ENCODE measurements around the gene ICA1. TPM values are rescaled to one million over a fixed set of nuclear protein-coding genes. Genes with fewer than 3 reads are reported as not detected.

ICA1 gene
- total RNA-seq, 1 donor from 2014 or later: 9.4 TPM

DNA sequence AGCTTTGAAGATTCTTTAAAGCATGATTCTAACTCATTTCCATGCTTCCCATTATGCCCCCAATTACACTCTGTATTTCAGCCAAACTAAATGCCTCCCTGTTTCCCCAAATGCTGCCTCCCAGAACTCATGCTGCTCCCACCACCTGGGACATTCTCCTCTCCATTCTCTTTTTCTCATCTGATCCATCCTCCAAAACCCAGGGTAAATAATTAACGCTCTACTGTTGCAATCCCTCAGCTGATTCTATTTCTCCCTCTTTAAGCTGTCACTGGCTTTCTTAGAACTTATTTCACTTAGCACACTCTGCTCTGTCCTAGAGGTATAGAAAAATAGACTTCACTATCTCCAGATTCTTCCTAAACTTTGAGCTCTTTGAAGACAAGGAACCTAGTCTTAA lies 104.7 kb downstream of the ICA1 start:
- ATAC-seq: no peak

DNA sequence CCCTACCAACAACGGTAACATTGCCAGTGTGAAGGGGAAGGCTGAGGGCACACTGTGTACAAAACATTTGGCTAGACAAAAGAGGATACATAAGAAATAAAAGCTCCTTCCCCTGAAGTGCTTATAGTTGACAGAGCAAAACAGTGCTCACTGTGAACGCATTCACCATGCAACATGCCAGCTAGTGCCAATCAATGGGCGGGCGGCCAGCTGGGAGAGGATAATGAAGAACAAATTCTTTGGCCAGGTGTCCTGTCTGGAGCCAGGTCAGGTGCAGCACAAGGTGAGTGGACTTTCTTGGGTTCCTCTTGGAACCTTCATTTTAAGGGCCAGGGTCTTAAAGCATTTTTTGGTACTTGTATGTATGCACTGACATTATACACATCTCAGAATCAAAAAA lies 106.1 kb downstream of the ICA1 start:
- no peak for ATAC-seq

DNA sequence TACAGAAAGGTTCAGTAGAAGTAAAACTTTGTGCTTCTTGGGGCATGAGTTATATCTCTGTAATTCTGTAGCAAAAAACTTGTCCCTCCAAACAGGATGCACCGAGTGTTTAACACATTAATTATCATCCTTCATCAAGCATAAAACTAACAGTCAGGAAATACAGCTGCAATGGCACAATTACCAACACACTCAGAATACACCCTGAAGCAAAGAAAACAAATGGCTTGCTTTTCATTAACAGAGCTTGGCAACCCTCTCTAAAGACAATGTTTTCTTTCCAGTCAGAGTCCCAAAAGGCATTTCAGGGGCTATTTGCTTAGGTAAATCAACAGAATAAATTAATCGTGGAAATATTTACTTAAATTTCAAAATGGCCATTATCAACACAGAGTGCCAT lies 107.7 kb downstream of the ICA1 start:
- no peak for ATAC-seq

DNA sequence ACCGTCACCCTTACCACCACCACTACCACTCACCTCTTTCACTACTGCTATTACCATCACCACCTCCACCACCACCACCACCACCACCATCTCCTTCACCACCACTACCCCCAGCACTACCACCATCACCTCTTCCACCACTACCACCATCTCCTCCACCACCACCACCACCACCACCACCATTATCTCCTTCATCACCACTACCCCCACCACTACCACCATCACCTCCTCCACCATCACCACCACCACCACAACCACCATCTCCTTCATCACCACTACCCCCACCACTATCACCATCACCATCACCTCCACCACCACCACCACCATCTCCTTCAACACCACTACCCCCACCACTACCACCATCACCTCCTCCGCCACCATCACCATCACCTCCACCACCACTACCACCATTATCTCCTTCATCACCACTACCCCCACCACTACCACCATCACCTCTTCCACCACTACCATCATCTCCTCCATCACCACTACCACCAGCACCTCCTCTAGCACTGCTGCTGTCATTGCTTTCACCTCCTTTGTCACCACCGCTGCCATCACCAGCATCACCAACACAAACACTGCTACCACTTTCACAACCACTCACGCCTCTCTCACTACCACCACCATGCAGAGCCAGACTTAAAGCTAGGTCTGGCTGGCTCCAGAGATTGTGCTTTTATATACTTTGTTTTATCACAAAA lies 109.3 kb downstream of the ICA1 start:
- peak; percentile 53 for ATAC-seq

DNA sequence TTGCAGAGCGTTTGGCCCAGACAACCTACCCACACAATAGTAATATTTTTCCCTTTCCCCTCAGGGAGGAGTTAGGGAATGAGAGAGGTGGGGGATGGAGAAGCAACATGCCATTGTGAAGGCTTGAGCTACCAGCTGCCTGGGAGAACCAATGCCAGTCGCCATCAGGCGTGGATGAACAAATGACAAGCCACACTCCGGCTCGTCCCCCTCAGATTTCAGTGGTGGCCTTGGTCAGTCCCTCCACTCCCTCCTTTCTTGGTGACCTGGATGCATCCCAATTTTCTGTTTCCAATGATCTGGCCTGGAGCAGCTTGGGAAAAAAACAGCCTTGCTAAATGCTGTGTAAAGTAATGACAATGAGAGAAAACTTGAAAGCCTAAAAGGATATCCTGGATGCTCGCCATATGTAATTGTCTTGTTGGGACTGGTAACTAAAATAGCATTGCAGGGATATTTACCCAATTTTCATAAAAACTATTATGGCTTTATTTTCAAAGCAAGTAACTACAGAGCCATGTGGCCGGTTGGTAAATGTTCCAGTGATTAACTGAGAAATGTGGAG lies 110.7 kb downstream of the ICA1 start:
- no peak for ATAC-seq

DNA sequence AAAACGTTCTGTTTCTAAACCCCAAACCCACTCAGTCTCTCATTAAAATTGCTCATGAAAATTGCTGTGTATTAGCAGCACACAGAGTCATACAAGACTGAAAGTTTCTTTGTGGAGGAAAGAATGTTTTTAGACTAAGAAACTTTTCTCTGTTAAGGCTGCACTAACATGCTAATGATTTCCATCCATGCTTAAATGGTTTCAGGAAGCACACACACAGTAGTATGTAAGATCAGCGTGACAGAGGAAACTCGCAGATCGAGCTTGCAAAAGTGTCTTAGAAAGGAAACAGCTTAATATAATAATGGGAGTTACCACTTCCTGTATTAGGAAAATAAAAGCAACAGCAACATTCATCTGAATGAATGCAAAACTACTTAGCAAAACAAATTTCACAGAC lies 112.7 kb downstream of the ICA1 start:
- ATAC-seq: peak; percentile 49

DNA sequence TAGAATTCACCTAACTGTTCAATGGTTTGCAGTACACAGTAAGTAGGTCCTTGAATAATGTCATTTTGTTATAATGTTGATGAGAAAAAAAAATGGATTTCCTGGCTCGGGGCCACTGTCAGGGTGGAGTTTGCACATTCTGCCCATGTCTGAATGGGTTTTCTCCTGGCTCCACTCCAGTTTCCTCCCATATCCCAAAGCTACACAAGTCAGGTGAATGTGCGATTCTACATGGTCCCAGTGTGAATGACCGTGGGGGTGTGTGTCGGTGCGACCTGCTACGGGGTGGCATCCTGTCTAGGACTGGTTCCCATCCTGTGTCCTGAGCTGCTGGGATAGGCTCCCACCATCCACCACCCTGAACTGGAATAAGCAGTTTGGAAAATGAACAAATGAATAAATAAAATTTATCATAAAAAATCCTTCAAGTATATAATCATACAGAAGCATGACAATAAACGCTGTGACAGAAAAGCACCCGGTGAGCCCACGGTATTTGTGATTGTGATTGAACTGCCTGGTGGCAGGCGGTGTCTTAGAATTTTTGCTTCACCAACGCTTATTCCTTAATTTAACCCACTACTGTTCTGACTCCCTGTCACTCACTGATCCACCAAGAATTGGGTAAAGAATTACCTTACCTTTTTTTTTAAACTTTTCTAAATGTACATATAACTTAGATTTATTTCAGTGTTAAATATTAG lies 114.1 kb downstream of the ICA1 start:
- ATAC-seq: no peak

DNA sequence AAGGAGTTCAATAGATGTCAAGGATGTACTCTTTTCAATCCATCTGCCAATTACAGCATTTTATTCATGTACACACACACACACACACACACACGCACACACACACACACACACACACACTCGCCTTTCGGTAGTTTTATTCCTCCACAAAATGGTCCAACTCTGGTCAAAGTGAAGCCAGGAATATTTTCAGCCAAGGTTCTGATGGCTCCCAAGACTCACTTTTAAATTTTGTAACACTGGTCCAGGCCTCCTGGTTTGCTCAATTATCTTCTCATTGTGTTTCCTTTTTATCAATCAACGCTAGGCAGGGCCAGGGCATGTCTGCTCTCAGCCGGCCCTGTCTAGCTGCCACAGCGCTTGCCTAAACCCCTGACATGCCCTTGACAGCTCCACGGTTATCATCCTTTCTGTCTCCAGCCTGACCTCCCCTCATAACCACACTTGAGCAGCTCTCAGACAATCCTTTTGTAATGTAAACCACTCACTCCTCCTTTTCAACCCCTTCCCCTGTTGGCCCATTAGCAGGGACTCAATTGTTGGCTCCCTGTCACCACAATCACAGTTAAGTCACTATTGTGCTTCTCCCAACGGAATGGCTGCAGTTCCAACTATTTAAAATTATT lies 115.1 kb downstream of the ICA1 start:
- no peak for ATAC-seq

DNA sequence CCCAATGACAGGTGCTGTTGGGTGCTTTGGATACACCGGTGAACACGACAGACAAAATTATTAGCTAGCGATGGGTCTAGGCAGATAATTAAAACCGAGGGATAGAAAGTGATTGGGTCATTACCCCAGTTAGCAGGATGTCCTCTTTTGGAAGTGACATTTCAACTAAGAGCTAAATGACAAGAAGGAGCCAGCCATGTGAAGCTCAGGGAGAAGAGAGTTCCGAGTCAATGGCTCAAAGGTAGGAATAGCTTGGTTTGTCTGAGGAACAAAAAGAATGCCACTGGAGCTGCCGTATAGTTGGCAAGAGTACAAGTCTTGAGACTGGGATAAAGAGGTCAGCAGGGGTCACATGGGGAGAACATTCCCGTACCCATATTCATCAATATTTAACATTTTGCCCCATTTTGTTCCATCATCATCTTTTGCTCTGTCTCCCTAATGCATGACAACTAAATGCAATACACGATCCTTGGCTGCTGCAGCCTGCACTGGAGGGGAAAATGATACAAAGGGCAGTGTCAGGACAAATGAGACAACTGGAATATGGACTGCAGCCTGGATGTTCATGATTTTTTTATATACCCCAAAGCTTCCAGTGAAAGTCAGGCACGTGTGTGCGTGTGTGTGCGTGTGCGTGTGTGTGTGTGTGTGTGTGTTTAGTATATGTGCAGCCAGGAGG lies 115.7 kb downstream of the ICA1 start:
- ATAC-seq: no peak

DNA sequence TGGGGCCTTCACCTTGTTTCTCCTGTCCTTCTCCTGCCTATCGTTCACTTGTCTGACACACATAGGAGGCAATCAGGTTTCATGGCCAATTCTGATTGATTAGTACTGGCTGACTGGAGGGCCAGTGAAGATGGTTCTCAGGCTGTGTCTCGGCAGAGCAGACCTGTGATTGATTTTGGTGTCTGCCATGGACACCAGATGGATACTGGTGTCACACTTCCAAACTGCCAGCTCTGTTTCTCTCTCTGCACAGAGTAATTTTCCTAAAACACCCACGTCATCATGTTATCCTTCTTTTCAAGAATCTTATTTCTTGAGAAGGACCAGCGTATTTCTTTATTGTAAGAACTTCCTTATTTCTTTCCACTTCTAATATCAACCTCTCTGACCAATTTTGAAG lies 117.1 kb downstream of the ICA1 start:
- ATAC-seq: no peak

DNA sequence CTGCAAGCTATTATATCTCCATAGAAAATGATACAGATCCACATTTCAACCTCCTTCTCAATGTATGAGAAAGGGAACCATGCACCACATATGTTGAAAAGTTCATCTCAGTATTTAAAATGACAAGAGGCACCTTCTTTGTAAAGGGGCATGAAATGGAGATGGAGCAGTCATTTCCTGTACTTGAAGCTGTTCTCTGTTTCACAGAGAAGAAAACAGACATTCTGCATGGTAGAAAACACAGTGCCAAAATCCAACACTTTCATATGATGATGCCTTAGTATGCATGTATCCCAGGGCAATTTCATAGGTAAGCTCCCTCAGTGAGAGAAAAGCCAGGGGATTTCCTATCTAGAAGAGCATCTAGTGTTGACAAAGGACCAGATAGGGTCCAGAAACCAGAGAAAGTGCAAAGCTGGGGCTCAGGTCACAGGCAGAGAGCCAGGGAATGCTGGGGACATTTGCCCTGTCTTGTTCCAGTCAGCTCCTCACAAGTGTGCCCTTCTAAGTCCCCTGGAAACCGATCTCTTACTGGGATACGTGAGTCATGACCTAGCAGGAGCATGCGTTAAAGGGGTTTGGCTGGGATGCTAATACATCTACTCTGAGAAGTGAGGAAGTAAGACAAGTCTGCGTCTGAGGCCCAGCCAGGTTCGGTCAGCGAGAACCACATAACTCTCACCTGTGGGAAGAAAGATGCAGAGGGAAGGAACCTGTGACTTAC lies 118.7 kb downstream of the ICA1 start:
- peak; percentile 35 for ATAC-seq

DNA sequence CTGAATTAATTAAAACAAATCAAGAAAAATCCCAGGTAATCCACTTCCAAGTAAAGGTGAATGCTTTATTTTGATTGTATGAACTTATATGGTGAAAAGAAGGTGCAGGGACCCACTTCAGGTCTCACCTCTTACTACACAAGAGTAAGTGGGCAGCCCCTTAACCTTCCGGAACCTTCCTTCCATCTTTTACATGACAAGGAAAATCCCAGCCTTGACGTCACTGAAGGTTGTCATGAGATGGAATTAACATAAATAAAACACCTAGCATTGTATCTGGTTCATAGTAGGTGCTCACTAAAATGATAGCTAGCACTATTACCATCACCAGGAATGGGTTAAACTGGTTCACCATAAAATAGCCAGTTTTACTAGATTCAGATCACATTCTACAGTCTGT lies 119.5 kb downstream of the ICA1 start:
- no peak for ATAC-seq

DNA sequence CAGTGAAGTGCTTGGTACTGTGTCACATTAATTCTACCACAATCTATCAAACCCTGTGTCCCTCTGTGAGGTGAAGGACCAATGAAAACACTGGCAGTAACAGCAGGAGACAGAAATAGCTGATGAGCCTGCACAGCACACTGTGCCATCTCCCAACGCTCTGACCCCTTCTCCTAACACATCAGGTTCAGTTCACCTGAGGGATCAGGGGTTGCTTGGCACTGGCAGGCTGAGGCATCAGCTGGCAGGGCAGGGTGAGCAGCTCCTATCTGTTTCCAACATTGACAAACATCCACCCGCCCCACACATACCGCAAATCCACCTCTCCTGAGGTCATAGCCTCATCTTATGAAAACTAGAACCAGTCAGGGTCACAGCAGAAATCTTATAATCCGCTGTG lies 120.9 kb downstream of the ICA1 start:
- no peak for ATAC-seq

DNA sequence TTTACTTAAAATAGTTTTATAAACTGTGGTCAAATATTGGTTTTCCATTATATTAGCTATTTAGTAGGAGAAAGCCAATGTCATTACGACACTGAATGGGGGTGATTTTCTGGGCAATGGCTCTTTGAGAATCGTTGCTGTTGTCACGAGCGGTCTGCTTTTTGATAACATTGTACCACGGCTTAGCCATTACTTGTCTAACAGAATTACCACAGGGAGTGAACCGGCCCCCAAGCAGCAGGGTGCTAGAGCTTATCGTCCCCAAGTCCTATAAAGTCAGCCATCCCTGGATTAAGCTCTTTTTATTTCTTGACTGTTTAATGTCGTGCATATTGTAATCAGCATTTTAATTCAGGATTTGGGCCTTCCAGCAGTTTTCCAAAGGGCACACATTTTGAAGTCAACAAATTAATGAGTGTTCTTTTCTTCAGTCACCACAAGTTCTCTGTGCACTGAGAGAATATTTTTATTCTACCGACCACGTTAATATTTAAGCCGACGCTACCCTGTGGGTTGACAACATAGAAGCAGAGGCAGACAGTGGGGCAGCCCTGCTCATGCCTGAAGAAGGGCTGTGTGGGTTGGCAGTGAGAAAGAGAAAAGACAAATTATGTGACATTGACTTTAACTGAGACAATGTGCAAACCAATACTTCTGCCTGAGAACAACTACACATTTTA lies 125.8 kb downstream of the ICA1 start:
- ATAC-seq: no peak

DNA sequence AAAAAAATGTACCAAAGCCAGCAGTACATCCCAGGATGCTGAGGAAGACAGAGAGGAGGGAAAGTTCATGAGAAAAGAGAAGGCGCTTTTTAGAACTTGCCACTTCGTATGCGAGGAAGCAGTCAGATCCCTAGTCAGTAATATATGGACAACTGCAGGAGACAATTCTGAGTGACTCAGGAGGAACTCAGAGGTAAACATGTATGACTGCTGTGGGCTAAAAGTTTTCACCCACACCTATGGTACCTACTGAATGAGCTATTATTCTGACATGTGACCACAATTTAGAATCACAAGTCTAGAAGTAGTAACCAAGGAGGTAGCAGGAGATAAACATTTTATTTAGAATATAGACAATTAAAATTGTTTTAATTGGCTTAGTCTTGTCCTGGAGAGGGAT lies 126.5 kb downstream of the ICA1 start:
- no peak for ATAC-seq

DNA sequence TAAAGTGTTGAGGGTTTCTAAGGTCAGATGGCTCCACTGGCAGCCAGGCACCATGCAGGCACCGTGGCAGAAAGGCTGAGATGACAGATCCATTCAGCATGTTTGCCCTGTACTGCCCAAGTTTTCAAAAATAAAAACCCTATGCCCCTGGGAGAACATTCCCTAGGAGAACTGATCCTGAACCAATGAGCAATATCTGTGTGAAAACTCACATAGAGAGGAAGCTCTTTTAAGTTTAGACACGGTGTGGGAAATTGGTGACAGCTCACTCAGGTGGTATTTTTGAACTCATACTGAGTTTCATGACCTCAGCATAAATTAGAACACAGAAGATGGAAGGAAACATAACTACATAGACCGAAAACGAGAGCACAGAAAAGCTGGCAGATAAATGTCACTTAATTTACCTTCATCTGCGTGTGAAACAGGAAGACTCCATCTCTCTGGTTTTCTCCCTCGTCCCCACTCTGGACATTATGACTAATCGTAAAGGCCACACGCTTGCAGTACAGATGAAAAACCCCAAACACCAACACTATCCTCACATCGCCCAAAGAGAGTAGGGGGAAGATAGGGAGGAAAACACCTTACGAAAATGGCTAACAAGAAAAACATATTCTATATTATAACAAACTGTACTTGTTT lies 127.8 kb downstream of the ICA1 start:
- ATAC-seq: no peak

DNA sequence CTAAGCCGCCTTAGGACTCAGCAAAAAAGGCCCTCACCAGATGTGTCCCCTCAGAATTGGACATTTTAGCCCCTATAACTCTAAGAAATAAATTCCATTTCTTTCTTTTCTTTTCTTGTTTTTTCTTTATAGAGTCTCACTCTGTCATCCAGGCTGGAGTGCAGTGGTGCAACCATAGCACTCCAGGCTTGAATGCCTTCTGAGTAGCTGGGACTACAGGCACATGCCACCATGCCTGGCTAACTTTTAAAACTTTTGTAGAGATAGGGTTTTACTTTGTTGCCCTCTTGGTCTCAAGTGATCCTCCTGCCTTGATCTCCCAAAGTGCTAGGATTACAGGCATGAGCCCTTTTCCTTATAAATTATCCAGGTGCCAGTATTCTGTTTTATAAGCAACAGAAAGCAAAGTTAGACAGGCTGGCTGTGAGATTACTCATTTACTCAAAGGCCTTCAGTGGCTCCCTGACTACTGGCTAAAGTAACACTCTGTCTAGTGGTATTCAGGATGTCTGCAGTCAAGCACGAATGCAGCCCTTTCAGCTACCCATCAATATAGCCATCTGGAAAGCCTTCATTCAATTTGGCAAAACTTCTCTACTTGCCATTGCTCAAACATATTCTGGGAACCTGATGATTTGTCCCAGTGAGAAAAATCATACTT lies 128.6 kb downstream of the ICA1 start:
- ATAC-seq: no peak

DNA sequence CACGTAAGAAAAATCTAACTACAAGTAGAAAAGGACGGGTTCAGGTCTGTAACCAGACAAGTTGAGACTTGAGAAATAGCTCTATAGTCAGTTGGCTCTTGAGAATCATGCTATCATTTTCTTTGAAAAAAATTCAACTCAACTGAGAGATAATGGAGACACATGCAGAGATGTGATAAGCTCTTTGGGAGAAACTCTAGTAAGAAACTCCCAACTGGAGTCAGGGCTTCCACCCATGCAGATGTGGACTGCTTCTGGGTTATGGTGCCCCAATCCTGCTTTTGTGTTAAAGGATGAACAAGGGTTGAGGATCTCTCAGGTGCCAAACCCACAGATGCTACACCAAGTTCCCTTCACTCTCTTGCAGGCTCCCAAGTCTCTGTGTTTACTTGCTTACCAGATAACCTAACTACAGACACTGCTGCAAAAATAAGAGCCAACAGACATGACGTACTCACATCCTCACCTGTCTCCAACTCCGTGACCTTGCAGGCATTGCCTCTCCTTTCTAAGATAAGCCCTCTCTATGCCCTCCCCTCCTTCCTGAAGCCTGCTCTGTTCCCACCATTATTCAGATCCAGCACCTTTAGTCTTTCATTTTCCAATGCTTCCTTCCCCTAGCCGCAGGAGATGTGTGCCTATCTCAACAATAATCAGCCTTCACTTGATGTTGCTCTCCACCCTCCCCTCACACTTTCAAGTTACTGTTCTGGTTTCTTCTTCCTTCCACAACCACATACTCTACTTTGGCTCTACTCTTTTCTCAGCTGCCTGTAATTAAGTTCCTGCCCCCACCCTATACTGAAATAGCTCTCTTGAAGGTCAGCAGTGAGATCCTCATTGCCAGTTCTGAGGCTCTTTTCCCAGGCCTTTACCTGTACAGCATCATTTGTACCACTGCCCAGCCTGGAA lies 130.0 kb downstream of the ICA1 start:
- peak; percentile 28 for ATAC-seq

DNA sequence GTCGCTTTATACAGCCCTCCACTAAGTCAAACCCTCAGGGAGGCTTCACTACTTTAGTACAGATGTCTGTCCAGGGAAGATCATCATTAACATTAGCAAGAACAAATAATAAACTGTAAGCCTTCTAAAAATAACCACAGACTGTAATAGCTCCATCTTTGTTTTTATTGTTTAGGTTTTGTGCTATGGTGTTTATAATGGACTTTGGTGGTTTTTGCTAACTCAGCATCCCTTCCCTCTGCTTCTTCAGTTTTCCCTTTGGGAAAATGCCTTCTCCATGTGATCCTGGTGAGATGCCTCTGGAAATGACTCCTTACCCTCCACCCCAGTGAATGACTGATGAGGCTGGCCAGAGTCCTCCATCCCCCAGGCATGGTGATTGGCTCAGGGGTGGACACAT lies 131.3 kb downstream of the ICA1 start:
- no peak for ATAC-seq

DNA sequence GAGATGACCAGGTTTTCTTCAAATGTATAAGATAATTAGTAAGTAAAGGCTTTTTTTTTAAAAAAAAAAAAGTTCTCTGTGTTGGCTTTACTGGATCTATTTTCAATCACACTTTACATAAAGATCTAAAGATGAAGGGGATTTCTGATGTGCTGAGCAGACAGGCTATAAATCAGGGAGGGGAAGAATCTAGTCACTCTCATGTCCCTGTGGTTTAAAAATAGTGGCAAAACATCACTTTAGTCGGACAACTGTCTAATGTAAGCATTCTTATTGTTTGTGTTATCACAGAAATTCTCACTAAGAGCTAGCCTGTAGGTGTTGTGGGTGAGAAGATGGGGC lies 132.7 kb downstream of the ICA1 start:
- ATAC-seq: no peak

All from esophagus mucosa (tissue), 1 donor.